Stimulated activated CD4-positive, alpha-beta T cell treated with anti-CD3 and anti-CD28 coated beads, Interleukin-1b, Interleukin-23, amount 100 ng/mL, for 48 hours (primary cell): ENCODE measurements around the gene RABGAP1L.
"Not testable (repeated sequence)": the region's sequence is repeated elsewhere in the genome, so short reads cannot be mapped to it uniquely, and the experiment has no call there.

Source experiments
- DNase-seq: peaks from one replicate; pipeline ENCODE4 v3.0.0-alpha.2; 2020

Gene RABGAP1L

DNA sequence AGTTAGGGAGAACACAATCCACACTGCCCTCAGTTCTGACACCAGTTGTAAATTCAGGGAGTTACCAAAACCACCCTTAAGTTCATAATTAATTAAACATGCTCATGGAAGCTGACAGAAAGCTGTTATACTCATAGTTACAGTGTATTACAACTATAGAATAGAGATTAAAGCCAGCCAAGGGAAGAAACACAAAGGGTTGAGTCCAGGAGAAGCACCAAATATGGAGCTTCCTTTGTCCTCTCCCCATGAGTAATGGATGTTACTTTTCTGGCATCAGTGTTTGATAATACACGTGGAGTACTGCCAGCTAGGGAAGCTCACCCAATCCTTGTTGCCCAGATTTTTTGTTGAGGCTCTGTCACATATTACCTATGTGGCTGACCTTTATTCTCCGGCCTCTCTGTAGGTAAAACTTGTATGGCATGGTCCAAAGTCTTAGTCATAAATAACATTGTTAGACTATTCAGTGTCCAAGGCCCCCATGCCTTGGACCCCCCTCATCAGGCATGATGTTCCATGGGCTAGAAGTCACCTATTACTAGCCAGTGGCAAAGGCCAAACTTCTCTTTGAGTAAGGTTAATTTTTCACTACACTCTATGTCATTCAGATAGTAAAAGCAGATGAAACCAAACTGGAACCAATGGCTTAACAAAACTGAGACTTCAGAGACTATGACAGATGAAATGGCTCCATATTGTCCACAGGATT is 464.2 kb downstream of the RABGAP1L start:
- no peak for DNase-seq

- no peak for DNase-seq
Measured at GRCh38 chr1:174626031-174627025, 467.0 kb downstream of the RABGAP1L start.

DNA sequence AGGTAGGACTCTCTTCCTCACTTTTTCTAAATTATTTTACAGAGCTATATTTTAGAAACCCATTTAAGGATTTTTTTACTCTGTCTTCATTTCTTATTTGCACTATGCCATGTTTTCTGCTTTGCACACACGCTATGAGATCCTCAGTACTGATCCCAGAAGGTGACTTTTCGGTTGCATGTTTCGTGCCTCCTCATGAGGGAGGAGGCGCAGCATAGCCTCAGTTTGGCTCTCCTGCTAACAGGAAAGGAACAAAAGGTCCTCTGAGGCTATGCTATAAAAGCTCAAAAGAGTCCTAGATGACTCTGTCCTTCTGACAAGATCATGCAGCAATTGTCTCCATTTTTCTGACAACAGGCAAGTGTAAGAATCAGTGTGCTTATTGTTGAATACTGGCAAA is 478.2 kb downstream of the RABGAP1L start:
- no peak for DNase-seq

DNA sequence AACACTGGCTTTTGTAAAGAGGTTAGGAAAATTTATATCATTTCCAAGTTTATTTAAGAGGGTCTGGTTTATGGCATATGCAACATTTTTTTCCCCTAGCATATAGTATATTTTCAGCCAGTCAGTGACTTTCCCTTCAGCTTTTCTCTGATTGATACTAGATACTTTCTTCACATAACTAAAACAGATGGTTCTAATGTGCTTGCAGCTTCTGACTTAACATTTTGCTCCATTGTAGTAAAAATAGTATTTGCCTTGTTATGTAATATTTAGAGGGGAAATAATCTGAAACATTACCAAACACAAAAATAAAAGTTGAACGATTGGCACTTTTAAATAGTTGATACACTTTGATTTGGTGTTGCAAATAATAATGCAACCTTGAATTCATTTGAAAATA is 480.1 kb downstream of the RABGAP1L start:
- no peak for DNase-seq

- no peak for DNase-seq
Measured at GRCh38 chr1:174640783-174641182, 481.5 kb downstream of the RABGAP1L start.

- DNase-seq = no peak
Measured at GRCh38 chr1:174642393-174642792, 483.1 kb downstream of the RABGAP1L start.

- no peak for DNase-seq
Measured at GRCh38 chr1:174643206-174643605, 483.9 kb downstream of the RABGAP1L start.

- DNase-seq = not testable (repeated sequence)
Measured at GRCh38 chr1:174649572-174649971, 490.3 kb downstream of the RABGAP1L start.

DNA sequence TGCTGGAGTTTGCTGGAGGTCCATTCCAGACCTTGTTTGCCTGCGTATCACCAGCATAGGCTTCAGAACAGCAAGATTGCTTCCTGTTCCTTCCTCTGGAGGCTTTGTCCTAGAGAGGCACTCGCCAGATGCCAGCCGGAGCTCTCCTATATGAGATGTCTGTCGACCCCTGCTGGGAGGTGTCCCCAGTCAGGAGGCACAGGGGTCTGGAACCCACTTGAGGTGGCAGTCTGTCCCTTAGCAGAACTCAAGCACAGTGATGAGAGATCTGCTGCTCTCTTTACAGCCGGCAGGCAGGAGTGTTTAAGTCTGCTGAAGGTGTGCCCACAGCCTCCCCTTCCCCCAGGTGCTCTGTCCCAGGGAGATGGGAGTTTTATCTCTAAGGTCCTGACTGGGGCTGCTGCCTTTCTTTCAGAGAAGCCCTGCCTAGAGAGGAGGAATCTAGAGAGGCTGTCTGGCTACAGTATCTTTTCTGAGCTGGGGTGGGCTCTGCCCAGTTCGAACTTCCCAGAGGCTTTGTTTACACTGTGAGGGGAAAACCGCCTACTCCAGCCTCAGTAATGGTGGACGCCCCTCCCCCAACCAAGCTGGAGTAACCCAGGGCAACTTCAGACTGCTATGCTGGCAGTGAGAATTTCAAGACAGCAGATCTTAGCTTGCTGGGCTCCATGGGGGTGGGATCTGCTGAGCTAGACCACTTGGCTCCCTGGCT is 493.4 kb downstream of the RABGAP1L start:
- DNase-seq = no peak

- no peak for DNase-seq
Measured at GRCh38 chr1:174654560-174654959, 495.2 kb downstream of the RABGAP1L start.

GRCh38 chr1:174656409-174657059 is 497.2 kb downstream of the RABGAP1L start:
- no peak for DNase-seq

- no peak for DNase-seq
Measured at GRCh38 chr1:174657411-174657810, 498.1 kb downstream of the RABGAP1L start.

DNA sequence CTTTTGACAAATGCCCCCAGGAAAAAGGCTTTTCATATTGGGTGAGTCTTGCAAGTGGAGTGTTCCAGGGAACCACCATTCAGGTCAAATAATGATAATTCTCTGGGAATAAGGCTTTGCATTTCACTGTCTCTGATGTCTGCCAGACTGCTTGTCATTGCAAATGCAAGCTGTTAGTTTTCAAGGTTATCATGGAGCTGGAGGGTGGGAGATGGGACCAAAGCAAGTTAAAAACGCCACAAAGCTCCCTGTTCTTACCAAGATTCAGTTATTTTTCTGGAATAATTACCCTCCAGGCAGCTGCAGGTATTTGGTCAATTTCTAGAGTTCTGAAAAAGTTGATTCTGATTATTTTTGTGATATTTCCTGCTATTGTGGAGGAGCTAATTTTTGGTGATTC is 498.6 kb downstream of the RABGAP1L start:
- DNase-seq = no peak

GRCh38 chr1:174659823-174660222 is 500.5 kb downstream of the RABGAP1L start:
- DNase-seq = no peak

GRCh38 chr1:174660476-174660875 is 501.2 kb downstream of the RABGAP1L start:
- no peak for DNase-seq

GRCh38 chr1:174663358-174663757 is 504.0 kb downstream of the RABGAP1L start:
- no peak for DNase-seq

DNA sequence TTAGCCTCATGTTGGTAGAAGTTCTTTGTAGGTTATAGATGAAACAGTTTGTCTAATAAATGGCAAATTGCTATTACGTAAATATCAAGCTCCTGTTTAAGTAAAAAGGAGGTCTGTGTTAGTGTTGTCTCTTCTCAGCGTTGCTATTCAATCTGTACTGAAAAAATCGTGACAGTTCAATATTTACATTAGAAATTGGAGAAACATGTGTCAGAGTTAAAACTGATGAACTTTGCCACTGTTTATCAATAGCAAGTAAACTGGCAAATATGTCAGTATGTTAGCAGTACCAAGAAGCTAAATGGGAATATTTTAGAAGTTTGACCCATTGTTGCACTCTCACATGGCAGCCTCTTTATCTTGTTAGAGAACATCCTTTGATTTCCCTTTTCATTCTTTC is 506.9 kb downstream of the RABGAP1L start:
- DNase-seq = no peak

DNA sequence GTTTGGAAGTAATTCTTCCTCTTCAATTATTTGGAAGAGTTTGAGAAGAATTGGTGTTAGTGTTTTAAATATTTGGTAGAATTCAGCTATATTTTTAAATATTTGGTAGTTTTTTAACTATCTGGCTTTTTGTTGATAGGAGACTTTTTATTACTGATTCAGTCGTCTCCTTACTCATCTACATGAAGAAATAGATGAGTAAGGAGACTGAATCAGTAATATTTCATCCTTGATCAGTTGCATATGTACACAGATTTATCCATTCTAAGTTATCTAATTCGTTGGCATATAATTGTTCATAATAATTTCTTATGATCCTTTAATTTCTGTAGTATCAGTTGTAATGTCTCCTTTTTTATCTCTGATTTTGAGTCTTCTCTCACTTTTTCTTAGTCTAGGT is 512.5 kb downstream of the RABGAP1L start:
- no peak for DNase-seq

DNA sequence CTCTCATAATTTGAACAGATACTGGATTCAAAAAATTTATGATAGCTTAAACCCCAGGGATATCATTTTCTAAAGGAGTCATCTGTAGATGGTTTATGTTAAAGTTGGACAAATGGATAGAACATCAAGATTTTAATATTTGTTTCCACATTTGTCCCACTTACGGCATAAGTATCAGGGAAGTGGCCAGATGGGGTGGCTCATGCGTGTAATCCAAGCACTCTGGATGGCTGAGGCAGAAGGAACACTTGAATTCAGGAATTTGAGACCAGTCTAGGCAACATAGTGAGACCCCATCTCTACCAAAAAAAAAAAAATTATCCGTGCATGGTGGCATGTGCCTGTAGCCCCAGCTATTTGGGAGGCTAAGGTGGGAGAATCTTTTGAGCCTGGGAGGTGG is 517.5 kb downstream of the RABGAP1L start:
- DNase-seq = no peak

DNA sequence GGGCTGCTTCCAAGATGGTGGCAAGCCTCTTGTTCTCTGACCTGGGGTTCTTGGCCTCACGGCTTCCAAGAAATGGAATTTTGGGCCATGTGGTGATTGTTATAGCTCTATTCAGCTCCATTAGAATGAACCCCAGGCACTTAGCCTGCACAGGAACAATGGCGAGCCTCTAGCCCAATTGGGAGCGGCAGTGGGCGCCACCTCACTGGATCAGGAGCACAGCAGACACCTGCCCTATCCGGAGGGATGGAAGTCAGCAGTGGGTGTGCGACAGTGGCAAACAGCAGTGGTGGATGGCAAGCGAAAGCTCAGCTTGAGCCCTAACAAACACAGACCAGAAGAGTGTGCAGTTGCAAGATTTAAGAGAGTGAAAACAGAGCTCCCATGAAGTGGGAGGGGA is 519.3 kb downstream of the RABGAP1L start:
- DNase-seq = no peak

- DNase-seq = no peak
Measured at GRCh38 chr1:174680101-174680500, 520.8 kb downstream of the RABGAP1L start.

- no peak for DNase-seq
Measured at GRCh38 chr1:174682419-174683008, 523.2 kb downstream of the RABGAP1L start.
